Measurements from ENCODE around the gene MED8. TPM values are rescaled to one million over a fixed set of nuclear protein-coding genes. Genes with fewer than 3 reads are reported as not detected.

Gene MED8
- total and polyA plus RNA-seq, 10 of the 15 experiments (the other 5 are each of a cell fraction or from before 2014, with no cell fraction given), result 20.2 to 61.7 (median 39.5) TPM

DNA sequence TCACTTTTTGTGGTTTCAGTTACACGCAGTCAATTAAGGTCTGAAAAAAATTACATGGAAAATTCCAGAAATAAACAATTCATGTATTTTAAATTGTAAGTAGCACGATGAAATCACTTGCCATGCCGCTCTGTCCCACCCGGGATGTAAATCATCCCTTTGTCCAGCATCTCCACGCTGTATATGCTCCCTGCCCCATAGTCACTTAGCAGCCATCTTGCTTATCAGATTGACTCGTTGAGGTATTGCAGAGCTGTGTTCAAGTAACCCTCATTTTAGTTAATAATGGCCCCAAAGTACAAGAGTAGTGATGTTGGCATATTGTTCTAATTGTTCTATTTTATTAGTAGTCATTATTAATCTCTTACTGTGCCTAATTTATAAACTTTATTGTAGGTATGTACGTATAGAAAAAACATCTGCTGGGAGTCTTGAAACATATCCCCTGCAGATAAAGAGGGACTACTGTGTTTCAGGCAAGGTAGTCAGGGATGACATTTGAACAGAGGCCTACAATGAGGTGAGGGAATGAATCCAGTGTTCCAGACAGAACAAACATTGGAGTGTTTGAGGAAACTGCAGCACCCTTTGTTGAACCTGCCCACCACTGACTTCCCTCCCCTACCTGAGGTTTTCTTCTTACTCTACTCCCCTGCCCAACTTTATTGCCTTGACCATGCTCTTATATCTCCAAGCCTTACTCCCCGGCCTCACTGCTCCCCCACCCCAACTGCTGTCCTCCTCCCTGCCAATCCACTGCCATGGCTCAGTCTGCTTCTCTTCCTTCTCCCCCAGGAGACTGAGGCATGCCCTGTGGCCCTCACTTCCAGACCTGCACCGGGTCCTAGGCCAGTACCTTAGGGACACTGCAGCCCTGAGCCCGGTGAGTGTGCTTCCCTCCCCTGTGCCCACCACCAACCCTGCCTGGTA, 37.9 kb downstream of the MED8 start:
- no peaks in the 10 kb centered on the region for H3K4me1 ChIP-seq (ENCODE audit: control insufficient read depth, insufficient read depth, low read length)
- H3K36me3 ChIP-seq (ENCODE audit: control insufficient read depth in 2 of 2, insufficient read depth in 2 of 2, low read length in 1 of 2), result no peaks in the 10 kb centered on the region
- no peak overlapping the region for H2AFZ ChIP-seq (ENCODE audit: control insufficient read depth, low read depth, low read length)
- TF ChIP-seq MYB (IDR thresholded peaks at IDR 0.05; ENCODE audit: borderline replicate concordance, low read depth, low read length) (no peak), TCF12 (IDR thresholded peaks at IDR 0.05; ENCODE audit: low read depth, low read length) (no peak), ZNF622 (IDR thresholded peaks at IDR 0.05) (no peak), RB1 (IDR thresholded peaks at IDR 0.05; ENCODE audit: borderline replicate concordance) (no peak), ZZZ3 (IDR thresholded peaks at IDR 0.05; ENCODE audit: control insufficient read depth, insufficient read length, low read depth) (no peak), REST (IDR thresholded peaks at IDR 0.05; ENCODE audit: low read depth, low read length) (no peak), FOXK2 (IDR thresholded peaks at IDR 0.05) (no peak)
- TF ChIP-seq, protein P1, sequence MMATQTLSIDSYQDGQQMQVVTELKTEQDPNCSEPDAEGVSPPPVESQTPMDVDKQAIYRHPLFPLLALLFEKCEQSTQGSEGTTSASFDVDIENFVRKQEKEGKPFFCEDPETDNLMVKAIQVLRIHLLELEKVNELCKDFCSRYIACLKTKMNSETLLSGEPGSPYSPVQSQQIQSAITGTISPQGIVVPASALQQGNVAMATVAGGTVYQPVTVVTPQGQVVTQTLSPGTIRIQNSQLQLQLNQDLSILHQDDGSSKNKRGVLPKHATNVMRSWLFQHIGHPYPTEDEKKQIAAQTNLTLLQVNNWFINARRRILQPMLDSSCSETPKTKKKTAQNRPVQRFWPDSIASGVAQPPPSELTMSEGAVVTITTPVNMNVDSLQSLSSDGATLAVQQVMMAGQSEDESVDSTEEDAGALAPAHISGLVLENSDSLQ (IDR thresholded peaks at IDR 0.05), result no peak
- TF ChIP-seq, protein P2, sequence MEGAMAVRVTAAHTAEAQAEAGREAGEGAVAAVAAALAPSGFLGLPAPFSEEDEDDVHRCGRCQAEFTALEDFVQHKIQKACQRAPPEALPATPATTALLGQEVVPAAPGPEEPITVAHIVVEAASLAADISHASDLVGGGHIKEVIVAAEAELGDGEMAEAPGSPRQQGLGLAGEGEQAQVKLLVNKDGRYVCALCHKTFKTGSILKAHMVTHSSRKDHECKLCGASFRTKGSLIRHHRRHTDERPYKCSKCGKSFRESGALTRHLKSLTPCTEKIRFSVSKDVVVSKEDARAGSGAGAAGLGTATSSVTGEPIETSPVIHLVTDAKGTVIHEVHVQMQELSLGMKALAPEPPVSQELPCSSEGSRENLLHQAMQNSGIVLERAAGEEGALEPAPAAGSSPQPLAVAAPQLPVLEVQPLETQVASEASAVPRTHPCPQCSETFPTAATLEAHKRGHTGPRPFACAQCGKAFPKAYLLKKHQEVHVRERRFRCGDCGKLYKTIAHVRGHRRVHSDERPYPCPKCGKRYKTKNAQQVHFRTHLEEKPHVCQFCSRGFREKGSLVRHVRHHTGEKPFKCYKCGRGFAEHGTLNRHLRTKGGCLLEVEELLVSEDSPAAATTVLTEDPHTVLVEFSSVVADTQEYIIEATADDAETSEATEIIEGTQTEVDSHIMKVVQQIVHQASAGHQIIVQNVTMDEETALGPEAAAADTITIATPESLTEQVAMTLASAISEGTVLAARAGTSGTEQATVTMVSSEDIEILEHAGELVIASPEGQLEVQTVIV (IDR thresholded peaks at IDR 0.05; ENCODE audit: borderline replicate concordance, partially characterized antibody), result no peak
- ChIA-PET RAD21 (ENCODE audit: unreplicated experiment) (no interaction called here), SMC1A (ENCODE audit: uncharacterized antibody, unreplicated experiment) (no interaction called here), CTCF (no interaction called here), POLR2A (no interaction called here)
- H3K9ac ChIP-seq (ENCODE audit: control insufficient read depth, insufficient read depth, low read length), result no peak overlapping the region
- WGBS (ENCODE audit: insufficient coverage, insufficient replicate concordance, low lambda C conversion rate, missing lambda C conversion rate), result 88% methylated on average over 10 of the region's 10 CpGs
- intact Hi-C loops (cut with micrococcal nuclease; ENCODE audit: unreplicated experiment), result no loop called here
- in situ Hi-C loops (cut with MboI), result no loop called here
- no peak for ATAC-seq
- H3K4me3 ChIP-seq, result no peak overlapping the region
- FAIRE-seq, result no peak
- H4K20me1 ChIP-seq (ENCODE audit: control insufficient read depth, insufficient read depth), result no peaks in the 10 kb centered on the region
- no peak overlapping the region for H3K27ac ChIP-seq (ENCODE audit: control insufficient read depth, insufficient read depth)
- no peaks in the 10 kb centered on the region for H3K27me3 ChIP-seq (replicated peaks in 1 of 2; ENCODE audit: control insufficient read depth in 2 of 2, insufficient read depth in 2 of 2, low read length in 1 of 2)
- no peak overlapping the region for H3K4me2 ChIP-seq (ENCODE audit: control insufficient read depth, insufficient read depth)
- H3K9me3 ChIP-seq (replicated peaks; ENCODE audit: control insufficient read depth, insufficient read depth, low read length), result no peaks in the 10 kb centered on the region
- DNase-seq (ENCODE audit: low read depth, low spot score), result no peak
- no TSS peak for BruUV-seq (replicated peaks)
- H3K79me2 ChIP-seq (ENCODE audit: control insufficient read depth, insufficient read depth, low read length), result no peaks in the 10 kb centered on the region
